Transverse colon (tissue), 4 donors: Measurements from ENCODE around the gene METRNL. TPM values are rescaled to one million over a fixed set of nuclear protein-coding genes. Genes with fewer than 3 reads are reported as not detected.

ENCODE experiments used
- DNase-seq: peaks from one replicate; pipeline ENCODE4 v3.0.0-alpha.2; 2019
- H3K27ac ChIP-seq, 4 donors: fragments of 200-600 bp; sonication (generic); 2 replicates each; pipeline ENCODE4 v1.5.1; 2016 to 2018; ENCODE audit warnings: inconsistent platforms in 4 of 4
- H3K27me3 ChIP-seq: fragments of 200-600 bp; sonication (generic); 2 replicates; pipeline ENCODE4 v1.5.1; 2017; ENCODE audit warnings: inconsistent platforms
- H3K36me3 ChIP-seq, 4 donors: fragments of 200-600 bp; sonication (generic); 2 replicates each; pipeline ENCODE4 v1.5.1; 2017 to 2019; ENCODE audit warnings: inconsistent platforms in 4 of 4
- H3K4me1 ChIP-seq, 4 donors: fragments of 200-600 bp; sonication (generic); 2 replicates each; pipeline ENCODE4 v1.5.1; 2017 to 2020; ENCODE audit warnings: inconsistent platforms in 4 of 4
- H3K4me3 ChIP-seq, 4 donors: fragments of 200-600 bp; sonication (generic); 1 replicate in 1 of 4; 2 replicates in 3 of 4; pipeline versions ENCODE4 v1.5.1 to v1.6.1; 2017 to 2019; ENCODE audit warnings: inconsistent platforms in 4 of 4
- H3K9me3 ChIP-seq, 2 donors: fragments of 200-600 bp; sonication (generic); 2 replicates each; pipeline ENCODE4 v1.5.1; 2017 to 2019; ENCODE audit warnings: inconsistent platforms in 2 of 2
- EP300 ChIP-seq: sonication (generic); formaldehyde crosslinking; IDR thresholded peaks from one replicate; pipeline ENCODE4 v1.6.1; 2017; ENCODE audit warnings: antibody characterized with exemption, low read depth
- POLR2A ChIP-seq: fragments of 450-650 bp; IDR thresholded peaks from one replicate; pipeline ENCODE4 v1.6.1; 2016; ENCODE audit warnings: antibody characterized with exemption, mild to moderate bottlenecking, moderate library complexity
- POLR2AphosphoS5 ChIP-seq, 3 donors: sonication (generic); formaldehyde crosslinking; IDR thresholded peaks; one replicate each; pipeline ENCODE4 v1.6.1; 2016; ENCODE audit warnings: antibody characterized with exemption in 3 of 3
- WGBS, 2 donors: methylation state at CpG; one replicate each; pipeline ENCODE4 v1.1.5; 2018; ENCODE audit warnings: low coverage in 1 of 2; 5-methylcytosine and 5-hydroxymethylcytosine counted together
- in situ Hi-C, 4 donors: fragments of 200-750 bp; cut with MboI; loops; one replicate each; pipeline versions ENCODE4 v1.15.0 to v1.15.1; 2017; ENCODE audit warnings: low sequenced_read_pairs in 3 of 4, low pct_ligation_motif_present in 1 of 4, low pct_unique_long_range_greater_than_20kb in 1 of 4
- intact Hi-C: fragments of 100-400 bp; cut with DNase I; formaldehyde crosslinking; loops from one replicate; pipeline ENCODE4 v1.15.1; 2023; ENCODE audit warnings: low total_unique reads
- total RNA-seq, 4 donors: library from RNA; depleted of rRNA; stranded (reverse); fragments of >200 nt; gene quantifications; one replicate each; pipeline ENCODE4 v1.1.0, GENCODE V29; 2016
- TF ChIP-seq, protein P1 (sequence below), 5 experiments: fragments of 200-600 bp in 3 of 5; fragments of 450-650 bp in 2 of 5; sonication (generic) in 3 of 5; IDR thresholded peaks; 1 replicate in 2 of 5; 2 replicates in 3 of 5; pipeline ENCODE4 v1.5.1; 2016 to 2017; ENCODE audit warnings: antibody characterized with exemption in 5 of 5, inconsistent platforms in 3 of 5, mild to moderate bottlenecking in 2 of 5, moderate library complexity in 1 of 5

The METRNL gene
- total RNA-seq, 4 donors from 2014 or later, result 46.8 to 325 (median 112) TPM

DNA sequence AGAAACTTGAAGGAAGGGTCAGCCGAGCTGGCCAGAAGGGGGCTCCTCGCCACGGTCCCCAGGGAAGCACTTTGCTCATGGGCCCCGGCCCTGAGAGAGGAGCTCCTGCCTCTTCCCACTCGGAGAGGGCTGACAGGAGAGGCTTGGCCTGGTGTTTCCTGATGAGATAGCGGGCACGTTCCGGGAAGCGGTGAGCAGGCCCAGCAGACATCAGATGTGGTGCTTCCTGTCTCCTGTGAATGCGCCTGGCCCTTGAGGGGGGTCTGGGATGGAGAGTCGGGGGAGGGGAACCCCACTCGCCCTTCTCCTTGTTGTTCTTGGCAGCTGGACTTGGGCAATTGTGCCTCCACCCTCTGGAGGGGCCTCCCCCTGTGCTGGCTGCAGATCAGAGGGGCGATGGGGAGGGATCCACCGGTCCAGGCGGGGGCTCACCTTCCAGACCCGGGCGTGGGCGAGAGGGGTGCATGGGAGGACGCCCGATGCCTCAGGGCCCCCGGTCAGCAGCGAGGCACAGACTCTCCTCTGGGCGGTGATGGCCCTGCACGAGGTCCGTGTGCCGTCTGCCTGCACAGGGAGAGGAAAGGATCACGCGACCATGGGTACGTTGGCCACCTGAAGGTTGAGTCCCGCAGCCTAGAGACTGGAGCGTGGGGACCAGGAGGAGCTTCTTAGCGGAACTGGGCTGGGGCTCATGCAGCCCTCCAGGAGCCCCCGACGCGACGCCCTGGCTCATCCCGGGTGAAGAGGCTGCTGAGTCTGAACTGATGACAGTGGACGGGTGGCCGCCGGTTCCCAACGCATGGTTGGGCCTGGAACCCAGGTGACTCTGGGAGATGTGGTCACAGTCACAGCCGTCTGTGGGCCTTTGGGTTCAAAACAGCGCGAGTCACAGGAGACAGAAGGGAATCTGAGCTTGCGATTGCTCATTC is 25.4 kb downstream of the METRNL start:
- TF ChIP-seq POLR2AphosphoS5 (IDR thresholded peaks at IDR 0.05) (no peak), POLR2A (no peak), EP300 (no peak)
- TF ChIP-seq, protein P1, sequence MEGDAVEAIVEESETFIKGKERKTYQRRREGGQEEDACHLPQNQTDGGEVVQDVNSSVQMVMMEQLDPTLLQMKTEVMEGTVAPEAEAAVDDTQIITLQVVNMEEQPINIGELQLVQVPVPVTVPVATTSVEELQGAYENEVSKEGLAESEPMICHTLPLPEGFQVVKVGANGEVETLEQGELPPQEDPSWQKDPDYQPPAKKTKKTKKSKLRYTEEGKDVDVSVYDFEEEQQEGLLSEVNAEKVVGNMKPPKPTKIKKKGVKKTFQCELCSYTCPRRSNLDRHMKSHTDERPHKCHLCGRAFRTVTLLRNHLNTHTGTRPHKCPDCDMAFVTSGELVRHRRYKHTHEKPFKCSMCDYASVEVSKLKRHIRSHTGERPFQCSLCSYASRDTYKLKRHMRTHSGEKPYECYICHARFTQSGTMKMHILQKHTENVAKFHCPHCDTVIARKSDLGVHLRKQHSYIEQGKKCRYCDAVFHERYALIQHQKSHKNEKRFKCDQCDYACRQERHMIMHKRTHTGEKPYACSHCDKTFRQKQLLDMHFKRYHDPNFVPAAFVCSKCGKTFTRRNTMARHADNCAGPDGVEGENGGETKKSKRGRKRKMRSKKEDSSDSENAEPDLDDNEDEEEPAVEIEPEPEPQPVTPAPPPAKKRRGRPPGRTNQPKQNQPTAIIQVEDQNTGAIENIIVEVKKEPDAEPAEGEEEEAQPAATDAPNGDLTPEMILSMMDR (IDR thresholded peaks at IDR 0.05), result no peak
- H3K36me3 ChIP-seq, result no peaks in the 10 kb centered on the region
- H3K4me1 ChIP-seq, result peaks cover 19 to 36% (median 24%) of the 10 kb centered on the region in 4 donors
- H3K27ac ChIP-seq, result peak overlapping the region in 3 of 4 donors; percentile 22 to 58 (median 57)
- H3K4me3 ChIP-seq, result no peak overlapping the region
- H3K27me3 ChIP-seq, result peaks cover 33% of the 10 kb centered on the region
- no peaks in the 10 kb centered on the region for H3K9me3 ChIP-seq
- intact Hi-C loops (no loop called here), in situ Hi-C loops (no loop called here)
- 20 to 78% methylated on average over 1 to 34 of the region's 45 CpGs for WGBS, 2 donors
- DNase-seq, result no peak

DNA sequence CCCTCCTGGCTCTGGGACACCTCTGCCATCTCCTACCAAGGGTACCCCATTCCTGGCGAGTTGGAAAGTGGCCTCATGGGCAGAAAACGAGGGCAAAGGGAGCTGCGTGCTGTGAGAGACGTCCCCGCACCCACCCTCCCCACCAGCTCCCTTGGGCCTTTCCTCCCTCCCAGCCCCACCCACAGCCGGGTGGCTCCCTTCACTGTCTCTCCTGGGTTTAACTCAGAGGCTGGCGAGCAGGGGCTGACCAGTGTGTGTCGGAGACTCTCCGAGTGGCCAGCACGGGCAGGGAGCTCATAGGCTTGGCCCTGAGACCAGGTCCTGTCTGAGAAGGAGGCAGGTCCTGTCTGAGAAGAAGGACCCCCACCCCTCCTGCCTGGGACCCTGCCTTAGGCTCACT is 26.1 kb downstream of the METRNL start:
- TF ChIP-seq, protein P1 (IDR thresholded peaks at IDR 0.05), result no peak
- TF ChIP-seq POLR2A, result no peak
- no peak for TF ChIP-seq EP300
- no peak for TF ChIP-seq POLR2AphosphoS5 (IDR thresholded peaks at IDR 0.05)
- H3K27ac ChIP-seq, result peak overlapping the region in 3 of 4 donors; percentile 4 to 21 (median 6)
- H3K9me3 ChIP-seq, result no peaks in the 10 kb centered on the region
- H3K27me3 ChIP-seq, result peaks cover 28% of the 10 kb centered on the region
- H3K4me3 ChIP-seq, result no peak overlapping the region
- H3K36me3 ChIP-seq, result no peaks in the 10 kb centered on the region
- DNase-seq, result no peak
- in situ Hi-C loops, result no loop called here
- peaks cover 20 to 36% (median 25%) of the 10 kb centered on the region in 4 donors for H3K4me1 ChIP-seq
- WGBS, 2 donors, result 45% methylated on average over 10 of the region's 10 CpGs; no CpG with 5 or more reads in 1 of the 2 donors
- intact Hi-C loops, result no loop called here

DNA sequence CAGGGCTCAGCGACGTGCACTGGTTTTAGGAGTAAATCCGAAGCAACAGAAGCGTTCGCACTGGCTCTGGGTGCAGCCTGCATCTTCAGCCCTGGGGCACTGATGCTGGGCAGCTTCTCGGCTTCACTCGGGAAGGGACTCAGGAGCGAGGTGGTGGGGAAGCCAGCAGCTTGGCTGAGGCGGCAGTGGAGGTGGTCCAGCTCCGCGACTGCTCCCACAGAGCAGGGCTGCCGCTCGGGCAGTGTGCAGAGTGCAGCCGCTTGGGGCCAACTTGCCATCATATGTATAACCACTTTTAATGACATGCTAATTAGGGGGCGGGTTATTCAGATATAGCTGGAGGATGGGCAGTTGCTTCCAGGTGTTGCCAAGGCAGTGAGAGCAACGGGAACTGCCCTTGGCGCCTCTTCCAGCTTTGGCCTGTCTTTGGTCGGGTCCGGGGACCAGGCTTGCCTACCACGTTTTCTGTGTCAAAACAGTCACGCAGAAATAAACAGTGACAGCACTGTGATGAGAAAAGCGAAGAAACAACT is 26.7 kb downstream of the METRNL start:
- intact Hi-C loops, result no loop called here
- DNase-seq, result no peak
- TF ChIP-seq POLR2AphosphoS5 (IDR thresholded peaks at IDR 0.05) (no peak), POLR2A (no peak), EP300 (no peak)
- TF ChIP-seq, protein P1 (IDR thresholded peaks at IDR 0.05), result no peak
- peak overlapping the region in 3 of 4 donors; percentile 6 to 21 (median 6) for H3K27ac ChIP-seq
- H3K9me3 ChIP-seq, result no peaks in the 10 kb centered on the region
- H3K36me3 ChIP-seq, result no peaks in the 10 kb centered on the region
- peaks cover 15 to 37% (median 25%) of the 10 kb centered on the region in 4 donors for H3K4me1 ChIP-seq
- peaks cover 33% of the 10 kb centered on the region for H3K27me3 ChIP-seq
- 64% methylated on average over 22 of the region's 22 CpGs; no CpG with 5 or more reads in 1 of the 2 donors for WGBS, 2 donors
- in situ Hi-C loops, result no loop called here
- no peak overlapping the region for H3K4me3 ChIP-seq

DNA sequence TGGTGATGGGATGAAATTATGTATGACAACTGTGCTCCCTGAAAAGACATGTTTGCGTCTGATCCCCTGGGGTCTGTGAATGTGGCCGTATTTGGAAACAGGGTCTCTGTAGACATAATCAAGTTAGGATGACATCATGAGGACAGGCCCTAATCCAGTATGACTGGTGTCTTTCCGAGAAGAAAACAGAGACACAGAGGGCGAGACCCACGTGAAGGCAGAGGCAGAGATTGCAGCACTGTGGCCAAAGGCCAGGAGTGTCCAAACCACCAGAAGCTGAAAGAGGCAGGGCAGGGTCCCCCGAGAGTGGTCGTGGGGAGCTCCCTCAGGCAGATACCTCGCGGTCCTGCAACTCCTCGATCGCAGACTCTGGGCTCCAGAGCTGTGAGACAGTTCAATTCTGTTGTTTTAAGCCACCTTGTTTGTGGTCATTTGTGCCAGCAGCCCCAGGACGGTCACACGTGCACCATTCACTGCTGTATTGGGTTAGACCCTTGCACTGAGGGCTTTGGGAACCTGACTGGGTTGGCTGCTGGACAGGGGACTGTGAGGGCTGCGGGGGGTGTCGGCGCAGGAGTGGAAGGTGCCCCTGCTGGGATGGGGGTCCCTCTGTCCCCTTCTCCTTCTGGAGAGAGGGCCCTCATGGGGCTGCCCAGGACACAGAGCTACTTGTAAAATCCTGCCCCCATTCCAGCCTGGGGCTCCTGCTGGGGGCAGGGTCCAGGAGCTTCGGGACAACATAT is 27.7 kb downstream of the METRNL start:
- Histone ChIP-seq H3K9me3 (no peaks in the 10 kb centered on the region), H3K27me3 (peaks cover 43% of the 10 kb centered on the region), H3K4me3 (no peak overlapping the region), H3K36me3 (no peaks in the 10 kb centered on the region), H3K4me1 (peaks cover 12 to 30% (median 19%) of the 10 kb centered on the region in 4 donors), H3K27ac (peak overlapping the region in 1 of 4 donors; percentile 15)
- in situ Hi-C loops, result no loop called here
- TF ChIP-seq EP300 (no peak), POLR2AphosphoS5 (IDR thresholded peaks at IDR 0.05) (peak in 1 of 3 donors; percentile 3)
- DNase-seq, result no peak
- WGBS, 2 donors, result 66 to 73% methylated on average over 9 to 17 of the region's 17 CpGs
- intact Hi-C loops, result no loop called here
